ENCODE results near the gene ZNF480. TPM values are rescaled to one million over a fixed set of nuclear protein-coding genes. Genes with fewer than 3 reads are reported as not detected.

The ZNF480 gene
- total RNA-seq, 1 donor from 2014 or later = 11.1 TPM

Small RNA genes within 50 kb of the gene (small RNA-seq; reads per million reads assigned to genes)
- gene MIR643 (ENCODE audit: low replicate concordance) (0.24 reads per million), gene RF00019 (ENCODE audit: low replicate concordance) (not detected)

Other genes starting within 250 kb of the ZNF480 start
- 13.3 TPM for gene ZNF432, start 248.3 kb upstream of the ZNF480 start, total RNA-seq
- 42.8 TPM for gene ZNF841, start 201.4 kb upstream of the ZNF480 start, total RNA-seq
- 25.1 TPM for gene ZNF616, start 157.2 kb upstream of the ZNF480 start, total RNA-seq
- gene ZNF836, start 125.5 kb upstream of the ZNF480 start, total RNA-seq = 39.1 TPM
- 133 TPM for gene PPP2R1A, start 107.1 kb upstream of the ZNF480 start, total RNA-seq
- 12.8 TPM for gene ZNF766, start 27.6 kb upstream of the ZNF480 start, total RNA-seq
- 11.8 TPM for gene ZNF610, start 39.1 kb downstream of the ZNF480 start, total RNA-seq
- gene ZNF880, start 72.8 kb downstream of the ZNF480 start, total RNA-seq = 67.6 TPM
- 48.9 TPM for gene ZNF528, start 100.7 kb downstream of the ZNF480 start, total RNA-seq
- 2.7 TPM for gene ZNF534, start 132.0 kb downstream of the ZNF480 start, total RNA-seq
- 24.3 TPM for gene ZNF578, start 156.4 kb downstream of the ZNF480 start, total RNA-seq
- gene ZNF808, start 230.5 kb downstream of the ZNF480 start, total RNA-seq = 19.4 TPM